ENCODE data around the gene SV2C.
"Not testable (repeated sequence)": the region's sequence is repeated elsewhere in the genome, so short reads cannot be mapped to it uniquely, and the experiment has no call there.

The SV2C gene

DNA sequence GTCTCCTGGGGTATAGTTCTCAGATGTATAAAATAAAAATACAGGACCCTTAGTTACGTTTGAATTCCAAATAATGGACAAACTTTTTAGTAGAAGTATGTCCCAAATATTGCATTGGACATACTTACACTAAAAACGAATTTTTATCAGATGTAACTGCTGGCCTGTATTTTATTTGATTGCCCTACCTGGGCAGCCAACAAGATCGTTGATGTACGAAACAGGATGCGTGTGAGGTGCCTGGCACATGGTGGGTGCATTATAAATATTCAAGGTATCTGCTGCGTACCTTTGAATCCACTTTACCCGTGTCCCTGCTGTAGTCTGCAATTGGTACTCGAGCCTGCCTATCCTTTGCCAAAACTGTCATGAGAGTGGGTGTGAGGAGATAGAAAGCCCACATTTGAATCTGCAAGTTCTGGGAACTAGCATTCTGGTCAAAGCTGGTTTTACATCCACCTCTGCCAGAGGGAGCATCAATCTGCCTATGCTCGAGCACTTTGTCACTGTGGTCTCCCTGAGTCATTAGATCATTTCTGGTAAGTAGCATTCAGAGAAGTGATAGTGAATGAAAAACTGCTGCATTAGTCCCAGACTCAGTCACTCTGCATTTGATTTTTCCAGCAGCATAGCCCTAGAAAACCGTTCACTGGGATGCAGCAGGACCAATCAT, 186.2 kb downstream of the SV2C start:
- DNase-seq = no peak

DNA sequence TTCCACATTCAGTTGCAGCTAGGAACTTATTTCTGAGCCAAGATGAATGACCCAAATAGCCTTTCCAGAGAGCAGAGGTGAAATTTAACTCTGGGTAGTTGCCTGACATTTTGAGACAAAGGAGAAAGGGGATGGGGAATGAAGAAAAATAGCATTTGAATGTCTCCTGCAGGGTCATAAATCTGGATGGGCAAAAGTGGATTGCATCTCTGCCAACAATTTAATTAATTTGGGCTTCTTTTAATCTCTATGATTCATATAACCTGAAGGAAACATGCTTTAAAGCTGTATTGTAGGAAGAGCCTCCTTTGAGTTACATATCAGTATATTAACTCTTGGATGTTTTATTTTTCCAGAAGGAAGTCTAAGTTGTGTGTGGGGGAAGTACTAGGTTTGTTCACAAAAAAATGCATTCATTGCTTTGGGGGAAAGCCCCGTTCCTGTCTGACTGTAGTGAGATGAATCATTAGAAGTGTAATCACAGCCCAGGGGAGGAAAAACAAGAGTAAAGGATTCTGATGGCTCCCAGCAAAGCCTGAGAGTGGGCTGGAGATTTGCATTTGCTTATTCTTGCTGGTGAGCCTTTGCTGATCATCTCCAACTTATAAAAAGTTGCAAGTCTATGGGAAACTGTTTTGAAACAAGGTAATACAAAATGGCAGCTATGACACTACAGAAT, 186.9 kb downstream of the SV2C start:
- DNase-seq = no peak

DNA sequence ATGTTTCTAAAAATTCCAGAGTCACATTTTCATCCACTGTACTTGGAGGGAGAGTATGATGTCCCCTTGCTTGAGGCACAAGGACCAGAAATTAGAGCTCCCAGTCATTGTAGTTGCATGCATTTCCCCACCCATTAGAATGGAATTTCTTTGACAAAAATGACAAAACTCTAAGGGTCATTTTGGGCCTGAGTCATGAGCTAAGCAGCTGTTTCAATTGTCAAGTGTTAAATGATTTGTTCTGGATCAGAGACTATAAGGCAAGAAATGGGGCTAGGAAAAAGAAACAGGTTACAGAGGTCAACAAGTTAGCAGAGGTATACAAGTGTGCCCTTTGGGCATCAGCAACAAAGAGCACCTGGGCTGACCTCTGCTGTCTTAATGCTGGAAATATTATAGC, 188.7 kb downstream of the SV2C start:
- no peak for DNase-seq

DNA sequence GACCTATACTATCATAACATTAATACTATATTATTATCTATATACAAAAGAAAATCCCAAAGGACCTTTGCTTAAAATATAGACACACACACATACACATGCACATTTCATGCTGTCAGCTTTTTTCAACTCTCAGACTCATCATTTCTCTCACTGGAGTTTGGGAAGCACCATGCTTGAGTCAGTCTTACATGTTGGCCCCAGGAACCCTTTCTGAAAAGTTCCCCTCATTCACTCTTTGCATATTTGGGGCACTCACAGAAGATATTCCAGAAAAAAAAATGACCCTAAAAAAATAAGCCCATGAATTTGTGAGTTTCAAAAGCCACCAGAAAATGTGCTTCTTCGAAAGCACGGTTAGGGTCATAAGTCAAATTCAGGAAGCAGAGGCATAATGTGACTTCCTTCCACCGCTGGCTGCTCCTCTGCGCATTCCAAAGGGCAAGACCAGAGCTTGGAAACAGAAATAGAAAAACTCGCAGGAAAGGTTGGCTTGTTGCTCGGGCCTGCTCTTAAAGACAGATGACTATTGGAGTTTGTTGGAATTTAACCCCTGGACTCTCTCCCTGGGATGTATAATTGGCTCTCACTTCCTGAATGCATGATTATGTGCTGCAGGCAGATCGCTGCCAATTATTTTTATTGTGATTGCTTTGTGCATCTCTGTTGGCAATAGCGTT, 190.2 kb downstream of the SV2C start:
- no peak for DNase-seq

DNA sequence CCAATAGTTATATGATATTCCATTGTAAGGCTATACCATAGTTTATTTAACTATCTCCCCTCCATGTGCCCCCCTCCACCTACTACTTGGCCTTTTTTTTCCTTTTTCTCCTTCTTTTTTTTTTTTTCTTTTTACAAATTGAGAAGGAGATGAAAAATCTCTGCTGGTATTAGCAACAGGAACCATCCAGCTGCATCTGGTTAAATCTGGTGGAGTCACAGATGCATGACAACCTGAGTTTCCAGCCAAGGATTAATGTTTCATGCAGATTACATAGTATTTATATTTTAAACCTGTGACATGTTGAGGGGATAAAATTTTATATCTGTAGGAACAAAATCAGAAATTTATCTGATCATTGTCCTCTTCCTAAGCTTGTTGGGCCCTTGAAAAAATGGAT, 191.4 kb downstream of the SV2C start:
- DNase-seq = no peak

DNA sequence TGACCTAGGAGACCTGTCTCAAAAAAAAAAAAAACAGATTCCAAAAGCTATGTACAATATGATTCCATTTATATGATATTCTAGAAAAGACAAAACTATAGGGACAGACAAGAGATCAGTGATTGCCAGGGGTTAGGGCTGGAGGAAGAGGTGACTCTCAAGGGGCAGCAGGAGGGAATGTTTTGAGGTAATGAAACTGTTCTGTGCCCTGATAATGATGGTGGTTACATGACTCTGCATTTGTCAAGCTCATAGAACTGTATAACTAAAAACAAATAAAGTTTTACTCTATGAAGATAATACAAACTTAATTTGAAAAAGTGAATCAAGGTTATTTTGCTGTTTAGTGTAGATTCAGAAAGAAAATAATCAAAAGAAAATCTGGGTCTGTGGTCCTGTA, 194.6 kb downstream of the SV2C start:
- DNase-seq = no peak

DNA sequence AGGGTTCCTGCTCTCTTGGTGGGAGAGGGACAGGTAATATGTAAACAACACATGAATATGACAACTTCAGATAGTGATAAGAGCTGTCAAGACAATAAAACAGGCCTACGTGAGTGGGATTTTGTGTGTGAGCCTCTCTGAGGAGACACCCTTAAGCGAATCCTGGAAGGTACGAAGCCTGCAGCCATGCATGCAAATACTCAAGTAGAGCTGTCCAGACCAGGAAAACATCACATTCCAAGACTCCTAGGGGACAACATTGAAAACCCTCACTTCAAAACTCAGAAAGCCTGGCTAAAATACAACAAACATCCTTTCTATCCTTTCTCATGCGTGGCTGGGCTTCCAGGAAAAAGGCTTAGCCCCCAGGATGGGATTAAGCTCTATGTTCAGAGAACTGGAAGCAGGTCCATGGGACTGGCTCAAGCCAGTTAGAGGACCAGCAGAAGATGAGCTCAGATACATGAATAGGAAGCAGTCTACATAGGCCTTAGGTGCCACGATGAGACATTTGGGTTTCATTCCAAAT, 195.1 kb downstream of the SV2C start:
- DNase-seq = no peak

DNA sequence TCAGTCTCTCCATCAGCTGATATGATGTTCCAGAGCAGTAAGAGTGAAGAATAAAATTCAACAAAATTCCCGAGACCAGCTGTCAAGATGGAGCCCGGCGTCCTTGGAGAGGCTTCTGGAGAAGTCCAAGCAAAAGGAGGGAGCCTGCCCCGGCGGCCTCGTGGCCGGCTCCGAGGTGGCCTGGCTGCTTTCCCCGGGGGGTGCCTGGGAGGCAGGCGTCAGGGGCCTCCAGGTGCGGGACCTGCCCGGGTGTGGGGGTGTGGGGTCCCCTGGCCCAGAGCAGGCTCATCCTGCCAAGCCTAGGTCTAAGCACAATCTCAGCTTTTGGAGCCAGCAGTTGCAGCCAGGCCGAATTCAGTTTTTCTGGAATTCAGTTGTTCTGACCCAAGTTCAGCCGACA, 197.3 kb downstream of the SV2C start:
- DNase-seq = no peak

DNA sequence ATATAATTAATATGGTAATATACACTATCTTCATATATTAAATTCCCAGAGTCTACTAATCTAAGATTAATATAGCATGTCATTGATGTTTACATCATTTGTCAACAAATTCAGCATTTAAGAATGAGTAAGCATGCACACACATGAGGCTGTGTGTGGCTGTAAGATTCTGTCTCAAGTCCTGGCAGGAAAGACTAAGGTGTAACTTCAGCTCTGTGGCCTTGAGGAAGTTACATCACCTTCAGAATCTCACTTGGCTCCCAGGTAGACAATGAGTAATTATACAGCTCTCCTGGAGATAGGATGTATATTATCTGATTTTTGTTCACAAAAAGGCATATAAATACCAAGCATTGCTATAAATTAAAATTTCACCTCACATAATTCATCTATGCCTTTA, 200.5 kb downstream of the SV2C start:
- no peak for DNase-seq

DNA sequence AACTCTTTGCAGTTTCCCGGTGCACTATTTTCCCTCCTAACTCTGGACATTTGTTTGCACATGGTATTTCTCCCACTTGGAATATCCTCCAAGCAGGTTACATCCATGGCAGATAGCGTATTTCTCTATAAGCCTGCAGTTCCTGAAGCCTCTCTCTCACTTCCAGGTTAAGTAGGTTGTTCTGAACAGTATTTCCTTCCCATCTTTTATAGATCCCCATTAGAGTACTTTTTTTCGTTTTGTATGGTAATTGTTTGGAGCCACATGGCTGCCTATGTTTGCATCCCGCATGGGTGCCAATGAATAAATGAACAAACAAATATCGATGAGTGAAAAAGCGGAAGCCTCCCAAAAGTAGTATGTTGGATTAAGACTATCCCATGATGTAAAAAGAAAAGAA, 206.5 kb downstream of the SV2C start:
- DNase-seq = no peak

DNA sequence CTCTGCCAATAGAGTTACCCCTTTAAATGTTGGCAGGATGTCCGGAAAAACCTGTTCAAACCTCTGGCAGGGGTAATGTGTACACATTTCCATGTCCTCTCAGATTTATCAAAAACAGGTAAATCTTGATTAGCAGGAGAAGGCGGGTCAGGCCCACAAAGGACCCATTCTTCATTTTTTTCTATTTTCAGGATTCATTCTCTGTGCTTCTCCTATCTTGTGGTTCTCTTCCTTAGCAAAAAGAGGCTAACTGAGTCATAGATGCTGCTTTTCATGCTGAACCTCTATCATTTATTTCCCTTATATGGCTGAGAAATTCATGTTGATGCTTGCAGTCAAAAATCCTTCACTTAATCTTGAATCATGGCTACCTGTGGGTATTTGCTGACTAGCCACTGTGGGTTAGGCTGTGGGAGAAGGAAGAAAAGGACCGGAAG, 207.2 kb downstream of the SV2C start:
- no peak for DNase-seq

DNA sequence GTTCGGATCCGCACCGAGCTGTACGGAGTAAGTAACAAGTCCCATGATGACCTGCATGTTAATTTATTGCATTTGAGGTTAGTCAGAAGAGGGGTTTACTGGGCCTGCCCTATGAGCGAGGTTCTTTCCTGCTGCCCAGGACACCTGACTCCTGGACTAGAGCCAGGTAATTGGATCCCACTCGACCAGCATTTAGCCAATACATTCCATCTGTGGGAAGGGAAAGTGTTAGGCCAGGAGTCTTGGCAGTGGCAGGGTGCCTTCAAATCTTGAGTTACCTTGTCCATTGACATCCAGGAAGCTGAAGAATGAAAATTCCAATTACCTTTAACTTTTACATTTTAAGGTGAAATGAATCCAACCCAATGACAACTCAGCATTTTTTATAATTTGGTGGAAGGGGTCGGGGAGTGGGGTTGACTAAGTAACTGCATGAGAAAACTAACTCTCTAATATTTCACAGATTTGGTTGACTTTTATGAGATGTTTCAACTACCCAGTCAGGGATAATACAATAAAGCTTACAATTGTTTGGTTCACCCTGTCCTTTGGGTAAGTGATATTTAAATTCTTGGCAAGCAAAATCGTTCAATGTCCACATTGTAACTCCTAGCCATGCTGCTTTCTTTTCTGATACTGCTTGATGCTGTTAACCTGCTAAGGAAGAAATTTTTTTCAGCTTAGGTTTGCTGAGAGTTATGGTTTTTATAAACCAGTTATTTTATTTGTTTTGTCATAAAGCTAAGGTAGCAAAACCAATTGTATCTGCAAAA, 208.3 kb downstream of the SV2C start:
- no peak for DNase-seq

DNA sequence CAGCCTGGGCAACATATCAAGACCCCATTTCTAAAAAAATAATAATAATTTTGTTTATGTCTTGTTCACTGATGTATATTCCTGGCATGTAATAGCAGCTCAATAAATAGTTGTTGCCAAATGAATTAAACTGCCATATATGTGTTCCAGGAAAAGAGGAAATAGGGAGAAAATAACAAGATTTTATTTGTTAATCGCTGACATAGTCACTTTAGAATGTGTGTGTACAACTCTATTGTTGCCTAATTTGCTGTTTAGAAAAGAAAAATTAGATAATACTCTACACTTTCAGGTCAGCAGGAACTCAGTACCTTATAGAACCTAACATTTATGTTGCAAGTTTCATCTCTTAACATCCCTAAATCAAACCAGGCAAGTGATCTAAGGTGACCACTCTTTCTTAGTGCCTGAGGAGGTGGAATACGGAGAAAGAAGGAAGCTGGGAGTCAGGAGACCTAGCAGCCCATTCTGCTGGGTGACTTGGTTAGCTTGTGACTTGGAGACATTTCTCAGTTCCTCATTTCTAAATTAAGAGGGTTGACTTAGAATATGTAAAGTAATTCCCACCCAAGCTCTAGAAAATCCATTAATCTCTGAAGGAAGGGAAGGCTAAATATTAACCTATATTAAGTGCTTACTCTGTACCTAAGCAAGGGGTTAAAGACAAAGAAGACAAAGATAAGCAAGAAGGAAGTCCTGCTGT, 209.6 kb downstream of the SV2C start:
- DNase-seq = no peak

DNA sequence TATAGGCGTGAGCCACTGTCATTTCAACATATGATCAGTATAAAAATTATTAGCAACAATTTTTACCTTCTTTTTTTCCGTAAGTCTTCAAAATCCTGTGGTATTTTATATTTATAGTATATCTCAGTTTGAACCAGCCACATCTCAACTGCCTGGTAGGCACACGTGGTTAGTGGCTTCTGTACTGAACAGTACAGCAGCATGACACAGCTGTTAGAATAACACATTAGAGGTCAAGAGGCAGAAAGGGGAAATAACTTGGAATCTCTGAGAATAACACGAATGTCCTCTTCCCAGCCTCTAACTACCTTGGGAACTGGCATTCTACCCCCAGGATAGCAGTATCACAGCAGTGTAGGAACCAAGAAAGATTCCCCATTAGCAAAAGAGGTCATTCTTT, 211.4 kb downstream of the SV2C start:
- no peak for DNase-seq

DNA sequence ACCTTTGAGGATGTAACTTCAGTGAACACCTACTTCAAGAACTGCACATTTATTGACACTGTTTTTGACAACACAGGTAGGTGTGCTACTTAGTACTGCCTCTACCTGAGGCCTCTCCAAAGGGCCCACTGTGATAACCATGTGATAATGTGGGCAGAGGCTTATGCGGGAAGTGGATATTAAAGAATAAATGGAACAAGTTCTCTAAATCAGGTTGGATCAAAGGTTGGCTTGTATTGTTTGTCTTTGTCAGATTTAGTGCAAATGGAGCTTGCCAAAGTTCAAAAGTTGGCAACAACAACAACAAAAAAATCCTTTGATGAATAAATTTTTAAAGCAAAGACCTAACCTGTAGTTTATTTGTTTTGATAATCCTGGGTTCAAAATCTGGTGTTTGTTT, 215.7 kb downstream of the SV2C start:
- DNase-seq = no peak

DNA sequence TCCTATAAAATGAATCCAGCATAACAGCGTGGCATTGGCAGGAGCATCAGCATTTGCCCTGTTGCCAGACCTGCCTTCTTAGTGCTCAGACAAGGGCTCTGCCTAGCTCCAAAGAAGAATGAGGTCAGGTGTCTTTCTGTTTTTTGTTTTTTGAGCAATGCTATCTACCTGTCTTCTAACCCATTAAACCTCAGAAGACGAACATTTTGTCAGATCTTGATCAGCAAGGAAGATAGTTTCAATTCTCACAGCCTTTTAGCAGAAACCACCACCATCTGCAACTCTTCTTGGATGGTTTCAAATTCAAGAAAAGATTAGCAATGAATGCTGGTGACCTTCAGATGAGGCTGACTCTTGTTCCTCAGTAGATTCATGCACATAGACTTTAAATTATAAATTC, 216.4 kb downstream of the SV2C start:
- DNase-seq = no peak

DNA sequence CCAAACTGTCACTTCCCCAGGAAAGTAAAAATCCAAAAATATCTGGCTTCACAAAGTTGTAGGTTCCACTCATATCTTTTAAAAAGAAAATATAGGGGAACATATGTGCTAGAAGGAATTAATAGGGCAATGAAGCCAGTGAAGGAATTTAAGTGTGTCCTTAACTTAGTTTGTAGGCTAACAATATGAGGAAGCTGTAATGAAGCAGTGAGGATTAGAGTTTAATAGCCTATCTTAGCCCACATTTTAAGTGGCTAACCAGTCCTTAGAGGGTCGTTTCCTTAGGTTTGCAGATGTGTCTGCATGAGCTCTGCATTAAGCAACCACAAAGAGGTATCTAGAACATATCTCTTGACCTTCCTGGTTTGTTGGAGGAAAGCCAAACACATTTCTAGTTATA, 218.7 kb downstream of the SV2C start:
- DNase-seq = not testable (repeated sequence)

DNA sequence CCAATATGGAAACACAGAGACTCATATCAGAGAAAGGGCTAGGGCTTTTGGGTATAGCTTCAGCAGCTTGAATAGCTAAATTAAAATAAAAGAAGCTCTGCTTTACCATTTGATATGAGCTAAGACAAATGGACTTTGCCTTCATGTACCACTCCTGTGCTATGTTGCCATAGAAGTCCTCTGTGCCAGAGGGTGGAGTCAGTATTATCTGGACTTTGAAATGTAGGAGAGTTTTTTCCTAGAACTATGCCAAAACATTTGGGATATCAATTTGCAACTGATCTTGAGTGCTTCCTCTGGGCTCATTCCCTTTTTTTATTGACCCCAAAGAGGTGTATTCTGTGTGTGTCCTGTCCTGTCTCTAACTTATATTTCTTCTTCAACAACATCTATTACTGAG, 219.5 kb downstream of the SV2C start:
- not testable (repeated sequence) for DNase-seq

DNA sequence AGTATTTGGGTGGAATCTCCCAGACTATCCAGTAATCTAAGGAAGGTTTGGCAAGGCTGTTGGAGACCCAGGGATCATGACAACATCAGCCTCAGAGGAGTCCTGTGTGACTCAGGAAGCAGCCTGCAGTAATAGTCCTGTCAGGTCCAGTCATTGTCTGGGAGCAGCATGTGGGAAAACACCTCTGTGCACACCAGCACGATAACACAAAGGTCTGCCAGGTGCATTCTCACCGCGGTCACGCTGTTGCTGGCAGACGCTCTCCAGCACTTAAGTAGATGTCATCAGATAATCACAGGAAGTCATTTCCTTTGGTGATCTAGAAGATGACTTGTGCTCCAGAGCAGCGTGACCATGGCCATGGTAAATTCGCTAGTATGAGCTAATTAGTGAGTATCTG, 220.7 kb downstream of the SV2C start:
- no peak for DNase-seq

DNA sequence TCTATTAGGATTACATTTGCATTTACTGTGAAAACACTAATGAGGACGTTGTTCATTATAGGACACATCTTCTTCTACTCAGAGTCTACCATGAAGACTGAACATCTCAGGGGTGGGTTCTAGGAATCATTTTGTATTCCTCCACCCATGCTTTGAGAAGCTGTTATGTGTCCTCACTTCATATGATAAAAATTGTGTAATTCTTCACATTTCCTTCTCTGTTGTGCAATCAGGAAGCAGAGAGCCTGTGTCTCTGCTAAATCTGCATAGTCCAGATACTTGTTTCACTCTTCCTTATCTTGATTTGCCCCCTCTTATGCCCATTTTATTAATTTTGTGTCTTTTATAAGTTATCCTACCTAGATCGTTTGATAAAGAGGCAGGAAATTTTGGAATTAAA, 222.1 kb downstream of the SV2C start:
- no peak for DNase-seq

DNA sequence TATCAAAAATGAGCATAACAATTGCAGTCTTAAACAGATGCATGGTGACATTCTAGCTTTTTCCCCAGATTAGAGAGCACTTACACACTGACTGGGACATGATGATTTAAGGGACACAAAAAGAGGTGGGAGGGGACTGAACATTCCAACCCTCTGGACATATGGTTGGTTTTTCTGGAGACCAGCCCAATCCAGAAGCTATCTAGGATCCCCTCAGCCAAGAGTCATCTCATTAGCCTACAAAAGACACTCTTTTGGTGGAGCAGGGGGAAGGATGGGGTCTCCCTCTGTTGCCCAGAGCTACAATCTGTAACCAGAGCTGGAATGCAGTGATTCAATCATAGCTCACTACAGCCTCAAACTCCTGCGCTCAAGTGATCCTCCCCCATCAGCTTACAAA, 222.6 kb downstream of the SV2C start:
- DNase-seq = no peak

DNA sequence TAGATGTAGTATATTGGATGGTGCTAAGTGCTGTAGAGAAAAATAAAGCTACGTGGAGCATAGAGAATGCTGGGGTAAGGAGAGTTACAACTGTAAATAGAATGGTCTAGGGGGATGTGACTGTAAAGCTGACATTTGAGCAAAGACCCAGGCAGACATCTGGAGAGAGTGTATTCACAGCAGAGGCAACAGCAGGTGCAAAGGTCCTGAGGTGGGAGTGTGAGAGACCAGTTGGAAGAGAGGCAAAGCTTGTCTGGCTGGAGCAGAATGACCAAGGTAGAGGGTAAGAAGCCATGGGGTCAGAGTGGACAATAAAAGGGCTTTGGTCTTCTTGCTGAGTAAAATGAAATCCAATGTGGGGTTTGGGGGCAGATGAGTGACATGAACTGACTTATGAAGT, 227.0 kb downstream of the SV2C start:
- DNase-seq = no peak

DNA sequence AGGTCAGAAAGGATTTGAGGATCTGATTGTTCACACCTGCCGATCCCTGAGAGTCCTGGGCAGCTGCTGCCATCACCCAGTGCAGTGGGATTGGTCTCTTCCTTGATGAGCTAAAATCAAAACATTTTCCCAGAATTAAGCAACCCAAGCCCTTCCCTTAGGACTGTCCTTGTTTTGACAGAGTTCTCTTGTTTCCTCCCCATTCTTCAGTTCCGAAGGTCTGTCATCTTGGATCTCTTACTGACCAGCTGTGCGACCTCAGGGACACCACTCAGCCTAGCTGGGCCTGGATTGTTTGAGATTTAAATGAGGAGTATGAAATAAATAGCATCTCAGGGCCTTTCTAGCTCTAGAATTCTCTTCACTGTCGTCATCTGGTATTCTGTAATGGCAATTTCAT, 229.6 kb downstream of the SV2C start:
- no peak for DNase-seq
